AG09309 (cell line): ENCODE data around the gene IL2RA.

ENCODE experiments used
- DNase-seq: peaks from one replicate; pipeline ENCODE4 v3.0.0-alpha.2; 2010; ENCODE audit warnings: low read depth
- H3K4me3 ChIP-seq: 2 replicates; pipeline ENCODE4 v1.5.1; 2011; ENCODE audit warnings: mild to moderate bottlenecking, low read depth, low read length, moderate library complexity; ENCODE audit not compliant: control insufficient read depth
- CTCF ChIP-seq: IDR thresholded peaks from 2 replicates; pipeline ENCODE4 v1.5.1; 2011; ENCODE audit warnings: mild to moderate bottlenecking, low read depth, low read length, inconsistent platforms; ENCODE audit not compliant: insufficient read depth, control insufficient read depth; ENCODE audit errors: missing control alignments

IL2RA gene

GRCh38 chr10:6033954-6034353 is 28.2 kb downstream of the IL2RA start:
- H3K4me3 ChIP-seq, result no peak overlapping the region
- TF ChIP-seq CTCF, result no peak
- DNase-seq, result no peak

GRCh38 chr10:6030940-6031339 is 31.2 kb downstream of the IL2RA start:
- no peak for TF ChIP-seq CTCF
- no peak for DNase-seq
- no peak overlapping the region for H3K4me3 ChIP-seq

GRCh38 chr10:6030217-6030616 is 31.9 kb downstream of the IL2RA start:
- H3K4me3 ChIP-seq, result no peak overlapping the region
- DNase-seq, result no peak
- TF ChIP-seq CTCF, result no peak

GRCh38 chr10:6027929-6028328 is 34.2 kb downstream of the IL2RA start:
- TF ChIP-seq CTCF, result no peak
- H3K4me3 ChIP-seq, result no peak overlapping the region
- DNase-seq, result no peak

- no peak for DNase-seq
- no peak overlapping the region for H3K4me3 ChIP-seq
- no peak for TF ChIP-seq CTCF
Observed at GRCh38 chr10:6025683-6026255, 36.4 kb downstream of the IL2RA start.

GRCh38 chr10:6024334-6024682 is 37.9 kb downstream of the IL2RA start:
- DNase-seq, result no peak
- TF ChIP-seq CTCF, result no peak
- H3K4me3 ChIP-seq, result no peak overlapping the region
